ENCODE data around the gene ITPR1. TPM values are rescaled to one million over a fixed set of nuclear protein-coding genes. Genes with fewer than 3 reads are reported as not detected.
A peak's percentile ranks its signal among the peaks of the same experiment; 100 is the strongest.

ITPR1 gene
- total RNA-seq, 1 donor, result 16.4 TPM

GRCh38 chr3:4645468-4645867 lies 152.3 kb downstream of the ITPR1 start:
- no peak for TF ChIP-seq CTCF (IDR thresholded peaks at IDR 0.05; ENCODE audit: insufficient read depth, low read depth, low read length)
- no peak overlapping the region for H3K4me3 ChIP-seq (ENCODE audit: low read depth, low read length)
- no peak for DNase-seq (ENCODE audit: low read depth)

- DNase-seq (ENCODE audit: low read depth), result no peak
- TF ChIP-seq CTCF (IDR thresholded peaks at IDR 0.05; ENCODE audit: insufficient read depth, low read depth, low read length), result no peak
- H3K4me3 ChIP-seq (ENCODE audit: low read depth, low read length), result no peak overlapping the region
Measured at GRCh38 chr3:4647411-4647810, 154.3 kb downstream of the ITPR1 start.

- DNase-seq (ENCODE audit: low read depth), result no peak
- no peak overlapping the region for H3K4me3 ChIP-seq (ENCODE audit: low read depth, low read length)
- TF ChIP-seq CTCF (IDR thresholded peaks at IDR 0.05; ENCODE audit: insufficient read depth, low read depth, low read length), result no peak
Measured at GRCh38 chr3:4655145-4656045, 162.2 kb downstream of the ITPR1 start.

- H3K4me3 ChIP-seq (ENCODE audit: low read depth, low read length), result no peak overlapping the region
- peak; percentile 79 for DNase-seq (ENCODE audit: low read depth)
- TF ChIP-seq CTCF (IDR thresholded peaks at IDR 0.05; ENCODE audit: insufficient read depth, low read depth, low read length), result peak; percentile 89
Measured at GRCh38 chr3:4656059-4656458, 162.9 kb downstream of the ITPR1 start.

GRCh38 chr3:4656626-4657328 lies 163.6 kb downstream of the ITPR1 start:
- no peak for DNase-seq (ENCODE audit: low read depth)
- H3K4me3 ChIP-seq (ENCODE audit: low read depth, low read length), result no peak overlapping the region
- no peak for TF ChIP-seq CTCF (IDR thresholded peaks at IDR 0.05; ENCODE audit: insufficient read depth, low read depth, low read length)

- TF ChIP-seq CTCF (IDR thresholded peaks at IDR 0.05; ENCODE audit: insufficient read depth, low read depth, low read length), result no peak
- no peak overlapping the region for H3K4me3 ChIP-seq (ENCODE audit: low read depth, low read length)
- no peak for DNase-seq (ENCODE audit: low read depth)
Measured at GRCh38 chr3:4660936-4661335, 167.8 kb downstream of the ITPR1 start.

Data from fibroblast of villous mesenchyme (primary cell).